ENCODE results near the gene XRCC1.

Gene XRCC1

DNA sequence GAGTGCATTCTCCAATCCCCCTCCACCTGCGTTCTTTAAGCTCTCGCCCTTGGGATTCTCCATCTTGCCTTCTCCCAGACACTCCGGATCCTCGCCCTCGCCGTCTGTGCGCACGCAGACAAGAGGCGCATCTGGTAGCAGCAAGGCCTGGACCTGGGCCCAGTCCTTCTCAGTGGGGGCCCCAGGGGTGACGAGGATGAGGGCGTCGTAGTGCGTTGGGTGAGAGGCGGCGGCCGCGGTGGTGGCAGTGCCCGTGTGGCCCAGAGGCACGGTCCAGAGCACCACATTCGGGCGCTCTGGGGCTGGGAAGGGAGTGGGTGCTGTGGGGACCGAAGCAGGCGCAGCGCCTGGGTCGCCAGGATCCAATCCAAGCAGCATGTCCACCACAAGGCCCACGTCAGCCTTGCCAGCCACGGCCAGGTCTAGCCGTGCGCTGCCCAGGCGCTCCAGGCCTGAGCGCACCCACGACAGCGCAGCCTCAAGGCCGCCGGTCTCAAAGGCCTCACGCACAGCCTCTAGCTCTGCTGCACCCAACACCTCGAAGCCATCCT is 17.5 kb upstream of the XRCC1 start:
- TF ChIP-seq, protein P1, sequence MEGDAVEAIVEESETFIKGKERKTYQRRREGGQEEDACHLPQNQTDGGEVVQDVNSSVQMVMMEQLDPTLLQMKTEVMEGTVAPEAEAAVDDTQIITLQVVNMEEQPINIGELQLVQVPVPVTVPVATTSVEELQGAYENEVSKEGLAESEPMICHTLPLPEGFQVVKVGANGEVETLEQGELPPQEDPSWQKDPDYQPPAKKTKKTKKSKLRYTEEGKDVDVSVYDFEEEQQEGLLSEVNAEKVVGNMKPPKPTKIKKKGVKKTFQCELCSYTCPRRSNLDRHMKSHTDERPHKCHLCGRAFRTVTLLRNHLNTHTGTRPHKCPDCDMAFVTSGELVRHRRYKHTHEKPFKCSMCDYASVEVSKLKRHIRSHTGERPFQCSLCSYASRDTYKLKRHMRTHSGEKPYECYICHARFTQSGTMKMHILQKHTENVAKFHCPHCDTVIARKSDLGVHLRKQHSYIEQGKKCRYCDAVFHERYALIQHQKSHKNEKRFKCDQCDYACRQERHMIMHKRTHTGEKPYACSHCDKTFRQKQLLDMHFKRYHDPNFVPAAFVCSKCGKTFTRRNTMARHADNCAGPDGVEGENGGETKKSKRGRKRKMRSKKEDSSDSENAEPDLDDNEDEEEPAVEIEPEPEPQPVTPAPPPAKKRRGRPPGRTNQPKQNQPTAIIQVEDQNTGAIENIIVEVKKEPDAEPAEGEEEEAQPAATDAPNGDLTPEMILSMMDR (IDR thresholded peaks at IDR 0.05), result no peak

DNA sequence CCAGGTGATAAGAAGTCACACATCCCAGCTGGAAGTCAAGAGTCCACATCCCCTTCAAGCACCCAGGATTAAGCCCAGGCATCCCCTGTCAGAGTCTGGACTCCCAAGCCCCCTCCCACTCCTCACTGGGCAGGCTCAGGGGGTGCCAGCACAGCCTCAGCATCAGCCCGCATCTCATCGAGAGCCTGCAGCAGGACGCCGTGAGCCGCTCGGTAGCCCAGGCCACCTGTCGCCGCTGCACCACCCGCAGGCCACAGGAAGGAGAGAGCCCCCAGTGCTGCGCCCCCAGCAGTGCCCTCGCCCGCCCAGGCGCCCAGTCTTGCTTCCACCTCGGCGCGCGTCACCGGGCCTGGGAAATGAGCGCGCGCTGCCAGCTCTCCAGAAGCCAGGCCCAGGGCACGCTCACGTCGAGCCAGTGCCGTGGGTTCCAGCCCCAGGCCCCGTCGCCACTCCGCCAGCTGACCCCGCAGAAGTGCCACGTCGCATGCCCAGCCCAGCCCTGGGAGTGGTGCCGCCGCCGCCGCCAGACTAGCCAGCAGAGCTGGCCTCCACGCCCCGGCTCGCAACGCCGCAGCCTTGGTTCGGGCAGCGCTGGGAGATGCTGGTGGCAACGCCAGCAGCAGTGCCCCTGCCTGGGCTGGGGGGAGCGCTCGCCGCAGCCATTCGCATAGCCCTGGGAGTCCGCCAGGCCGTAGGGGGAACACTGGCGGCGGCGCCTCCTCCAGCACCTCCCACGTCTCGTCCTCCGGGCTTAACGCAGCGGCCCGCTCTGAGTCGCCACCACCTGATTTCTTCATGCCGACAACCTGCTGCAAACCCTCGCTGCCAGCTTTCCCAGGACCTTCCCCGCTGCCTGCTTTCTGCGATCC is 16.8 kb upstream of the XRCC1 start:
- TF ChIP-seq, protein P1 (IDR thresholded peaks at IDR 0.05), result no peak

DNA sequence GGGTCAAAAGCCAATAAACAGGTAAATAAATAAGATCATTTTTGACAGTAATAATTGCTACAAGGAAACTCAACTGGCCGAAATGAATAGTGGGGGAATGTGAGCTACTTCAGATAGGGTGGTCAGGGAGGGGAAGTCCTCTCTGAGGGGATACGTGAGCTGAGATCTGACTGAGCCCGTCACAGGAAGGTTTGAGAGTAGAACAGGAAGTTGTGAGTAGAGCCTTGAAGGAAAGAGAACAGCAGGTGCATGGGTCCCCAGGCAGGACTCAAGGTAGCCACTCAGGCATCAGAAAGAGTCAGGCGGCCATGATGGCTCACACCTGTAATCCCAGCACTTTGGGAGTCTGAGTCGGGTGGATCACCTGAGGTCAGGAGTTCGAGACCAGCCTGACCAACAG is 14.4 kb upstream of the XRCC1 start:
- TF ChIP-seq, protein P1 (IDR thresholded peaks at IDR 0.05), result no peak

DNA sequence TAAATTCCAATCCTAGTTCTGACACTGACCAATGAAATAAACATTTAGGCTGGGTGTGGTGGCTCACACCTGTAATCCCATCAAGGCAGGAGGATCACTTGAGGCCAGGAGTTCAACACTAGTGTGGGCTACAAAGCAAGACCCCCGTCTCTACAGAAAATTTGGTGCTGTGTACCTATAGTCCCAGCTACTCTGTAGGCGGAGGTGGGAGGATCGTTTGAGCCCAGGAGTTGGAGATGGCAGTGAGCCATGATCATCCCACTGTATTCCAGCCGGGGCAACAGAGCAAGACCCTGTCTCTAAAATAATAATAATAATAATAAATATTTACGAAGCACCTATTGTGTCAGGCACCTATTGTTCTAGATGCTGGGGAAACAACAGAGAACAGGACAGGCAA is 13.9 kb upstream of the XRCC1 start:
- TF ChIP-seq, protein P1 (IDR thresholded peaks at IDR 0.05), result no peak

DNA sequence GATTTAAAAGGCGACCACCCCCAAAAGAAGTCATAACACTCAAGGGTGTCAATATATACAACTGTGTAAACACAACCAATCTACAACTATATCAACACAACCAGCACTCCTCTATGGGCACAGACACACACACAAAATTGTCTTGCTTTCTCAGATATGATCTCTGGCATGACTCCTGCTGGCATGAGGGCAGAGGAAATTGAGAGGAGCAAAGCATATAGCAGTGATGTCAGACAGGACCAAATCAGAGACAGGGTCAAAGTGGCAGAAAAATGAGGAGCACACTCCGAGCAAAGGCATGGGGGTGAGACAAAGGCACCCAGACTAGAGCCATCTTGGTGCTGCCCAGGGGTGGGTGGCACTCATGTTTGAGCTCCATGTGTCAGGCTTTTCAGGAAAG is 11.0 kb upstream of the XRCC1 start:
- TF ChIP-seq, protein P1 (IDR thresholded peaks at IDR 0.05), result no peak

DNA sequence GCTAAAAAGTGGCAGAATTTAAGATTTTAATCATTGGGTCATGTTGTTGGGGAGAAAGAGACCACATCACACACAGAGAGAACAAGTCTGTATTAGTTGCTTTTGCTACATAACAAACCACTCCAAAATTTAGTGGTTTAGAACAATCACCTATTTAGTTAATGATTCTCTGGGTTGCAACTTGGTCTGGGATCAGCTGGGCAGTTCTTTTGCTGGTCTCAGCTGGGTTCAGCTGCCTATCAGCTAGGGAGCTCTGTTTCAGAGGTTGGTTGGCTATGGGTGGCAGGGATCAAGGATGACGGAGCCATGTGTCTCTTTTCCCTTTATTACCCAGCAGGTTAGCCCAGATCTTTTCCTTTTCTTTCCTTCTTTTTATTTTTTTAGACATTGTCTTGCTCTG is 9.2 kb upstream of the XRCC1 start:
- TF ChIP-seq, protein P1 (IDR thresholded peaks at IDR 0.05), result no peak

DNA sequence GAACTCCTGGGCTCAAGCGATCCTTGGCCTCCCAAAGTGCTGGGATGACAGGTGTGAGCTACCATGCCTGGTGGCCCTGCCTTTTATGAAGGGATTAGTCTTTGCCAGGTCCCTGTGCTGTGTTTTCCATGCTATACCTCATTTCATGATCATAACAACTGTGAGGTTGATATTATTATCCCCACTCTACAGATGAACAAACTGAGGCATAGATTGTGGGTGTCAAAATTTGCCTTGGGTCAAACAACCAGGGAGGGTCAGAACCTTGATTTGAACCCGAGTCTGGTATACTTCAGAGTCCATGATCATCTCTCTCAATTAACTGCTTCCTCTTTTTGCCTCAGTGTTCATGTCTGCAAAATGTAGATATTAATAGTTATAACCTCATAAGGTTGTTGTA is 7.2 kb upstream of the XRCC1 start:
- TF ChIP-seq, protein P1 (IDR thresholded peaks at IDR 0.05), result no peak

All from LNCAP (cell line).